GM18502 (cell line): ENCODE measurements around the gene RALGDS.
"Not testable (repeated sequence)": the region's sequence is repeated elsewhere in the genome, so short reads cannot be mapped to it uniquely, and the experiment has no call there.

ENCODE experiments used
- ATAC-seq: cut with Tn5 transposase; IDR thresholded peaks from one replicate; pipeline ENCODE4 v1.9.1; 2021; ENCODE audit warnings: mild to moderate bottlenecking; ENCODE audit not compliant: unreplicated experiment, poor library complexity

Gene RALGDS

DNA sequence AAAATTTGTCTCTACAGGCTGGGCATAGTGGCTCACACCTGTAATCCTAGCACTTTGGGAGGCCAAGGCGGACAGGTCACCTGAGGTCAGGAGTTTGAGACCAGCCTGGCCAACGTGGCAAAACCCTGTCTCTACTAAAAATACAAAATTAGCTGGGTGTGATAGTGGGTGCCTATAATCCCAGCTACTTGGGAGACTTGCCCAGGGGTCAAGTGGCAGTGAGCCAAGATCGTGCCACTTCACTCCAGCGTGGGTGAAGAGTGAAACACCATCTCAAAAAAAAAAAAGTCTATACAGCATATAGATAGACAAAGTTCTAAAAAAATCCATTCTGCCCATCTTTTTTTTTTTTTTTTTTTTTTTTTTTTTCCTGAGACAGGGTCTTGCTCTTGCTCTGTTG lies 26.7 kb downstream of the RALGDS start:
- ATAC-seq: not testable (repeated sequence)

DNA sequence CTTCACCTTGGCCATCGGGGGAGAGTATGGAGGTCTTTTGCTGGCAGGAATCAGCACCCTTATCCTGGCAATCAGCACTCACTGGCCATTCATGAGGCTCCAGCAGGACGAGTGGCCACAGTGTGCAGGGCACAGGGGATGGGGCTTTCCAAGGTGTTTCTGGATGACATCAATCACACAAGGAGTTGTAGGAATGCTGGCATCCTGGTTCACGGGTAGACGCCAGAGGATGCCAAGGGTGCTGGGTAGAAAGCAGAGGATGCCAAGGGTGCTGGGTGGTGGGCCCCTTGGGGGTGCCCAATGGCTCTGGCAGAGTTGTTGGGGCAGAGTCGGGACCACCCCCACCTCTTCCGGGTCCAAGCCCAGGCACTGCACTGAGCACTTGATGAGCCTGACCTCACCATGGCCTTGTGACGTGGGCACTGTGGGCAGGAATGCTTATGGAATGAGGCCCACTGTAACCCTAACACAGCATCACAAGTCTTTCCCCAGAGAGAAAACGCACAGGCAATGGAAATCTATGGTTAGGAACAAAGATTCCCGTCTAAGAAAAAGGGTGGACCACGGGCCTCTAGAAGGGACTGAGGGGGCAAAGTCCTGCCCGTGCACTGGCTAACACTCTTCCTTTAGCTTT lies 30.2 kb downstream of the RALGDS start:
- no peak for ATAC-seq

DNA sequence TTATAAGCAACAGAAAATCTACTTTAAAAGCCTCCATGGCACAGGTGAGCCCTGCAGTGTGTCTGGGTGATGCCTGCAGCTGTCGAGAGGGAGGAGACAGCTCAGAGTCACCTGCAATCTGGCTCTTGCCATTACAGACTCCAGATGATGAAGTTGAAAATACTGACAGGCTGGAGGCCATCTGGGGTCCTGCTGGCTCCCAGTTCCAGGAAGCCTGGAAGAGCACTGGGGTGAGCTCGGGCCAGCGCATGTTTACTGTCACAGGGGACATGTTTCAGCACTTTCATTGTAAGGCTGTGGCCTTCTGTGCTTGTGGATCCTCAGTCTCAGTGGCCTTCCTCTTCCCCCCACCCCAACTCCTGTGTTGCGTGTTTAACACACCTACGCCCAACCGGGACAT lies 30.9 kb downstream of the RALGDS start:
- no peak for ATAC-seq

DNA sequence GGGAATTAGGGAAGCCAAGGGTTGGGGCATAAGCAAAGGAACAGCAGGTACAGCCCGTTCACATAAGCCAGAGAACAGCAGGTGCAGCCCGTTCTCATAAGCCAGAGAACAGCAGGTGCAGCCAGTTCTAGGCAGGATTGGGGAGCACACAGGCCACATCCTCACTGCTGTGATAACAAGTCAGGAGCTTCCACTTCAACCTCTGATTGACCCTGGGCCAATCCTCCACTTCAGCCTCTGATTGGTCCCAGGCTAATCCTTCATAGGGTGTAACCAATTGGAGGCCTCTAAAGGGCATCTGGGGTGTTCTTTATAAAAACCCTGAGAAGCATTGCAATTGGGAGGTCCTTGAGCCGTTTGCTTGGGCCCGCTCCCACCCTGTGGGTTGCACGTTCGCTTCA lies 31.8 kb downstream of the RALGDS start:
- ATAC-seq: no peak

DNA sequence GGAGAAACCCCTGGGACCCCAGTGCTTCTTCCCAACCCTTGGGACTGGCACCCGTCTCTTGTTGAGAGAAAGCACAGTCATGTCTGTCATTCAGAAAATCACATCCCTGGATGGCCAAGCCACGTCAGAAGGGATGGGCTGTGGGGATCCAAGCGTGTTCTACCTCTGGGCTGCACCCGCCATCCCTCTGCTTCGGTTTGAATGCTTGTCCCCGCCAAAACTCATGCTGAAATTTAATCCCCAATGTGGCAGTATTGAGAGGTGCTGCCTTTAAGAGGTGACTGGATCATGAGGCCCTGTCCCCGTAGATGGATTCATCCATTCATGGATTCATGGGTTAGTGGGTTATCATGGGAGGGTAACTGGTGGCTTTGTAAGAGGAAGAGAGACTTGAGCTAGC lies 32.3 kb downstream of the RALGDS start:
- ATAC-seq: no peak

DNA sequence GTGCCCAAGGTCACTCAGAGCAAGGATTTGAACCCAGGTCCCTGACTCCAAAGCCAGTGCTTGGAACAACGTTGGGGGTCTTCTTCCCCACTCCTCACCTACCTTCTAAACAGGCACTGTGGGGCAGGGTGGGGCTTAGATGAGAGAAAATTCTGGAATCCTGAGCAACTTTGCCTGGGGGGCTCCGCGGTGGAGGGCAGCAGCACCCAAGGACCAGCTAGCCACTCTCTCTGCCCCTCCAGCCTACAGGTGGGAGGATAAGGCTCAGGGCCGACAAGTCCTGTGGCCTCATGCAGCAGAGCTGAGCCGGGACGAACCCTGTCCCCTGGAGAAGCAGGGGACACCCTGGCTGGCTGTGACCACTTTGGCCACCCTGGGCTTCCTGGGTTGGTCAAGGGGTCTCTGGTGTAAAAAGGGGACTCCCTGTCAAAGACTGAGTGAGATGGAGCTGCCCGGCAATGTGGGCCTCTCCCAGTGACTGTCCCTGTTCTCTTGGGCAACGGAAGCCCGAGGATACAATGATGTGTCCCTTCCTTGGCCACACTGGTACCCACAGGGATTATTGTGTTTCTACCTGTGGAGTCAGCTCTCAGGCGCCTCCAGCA lies 32.8 kb downstream of the RALGDS start:
- ATAC-seq: no peak

DNA sequence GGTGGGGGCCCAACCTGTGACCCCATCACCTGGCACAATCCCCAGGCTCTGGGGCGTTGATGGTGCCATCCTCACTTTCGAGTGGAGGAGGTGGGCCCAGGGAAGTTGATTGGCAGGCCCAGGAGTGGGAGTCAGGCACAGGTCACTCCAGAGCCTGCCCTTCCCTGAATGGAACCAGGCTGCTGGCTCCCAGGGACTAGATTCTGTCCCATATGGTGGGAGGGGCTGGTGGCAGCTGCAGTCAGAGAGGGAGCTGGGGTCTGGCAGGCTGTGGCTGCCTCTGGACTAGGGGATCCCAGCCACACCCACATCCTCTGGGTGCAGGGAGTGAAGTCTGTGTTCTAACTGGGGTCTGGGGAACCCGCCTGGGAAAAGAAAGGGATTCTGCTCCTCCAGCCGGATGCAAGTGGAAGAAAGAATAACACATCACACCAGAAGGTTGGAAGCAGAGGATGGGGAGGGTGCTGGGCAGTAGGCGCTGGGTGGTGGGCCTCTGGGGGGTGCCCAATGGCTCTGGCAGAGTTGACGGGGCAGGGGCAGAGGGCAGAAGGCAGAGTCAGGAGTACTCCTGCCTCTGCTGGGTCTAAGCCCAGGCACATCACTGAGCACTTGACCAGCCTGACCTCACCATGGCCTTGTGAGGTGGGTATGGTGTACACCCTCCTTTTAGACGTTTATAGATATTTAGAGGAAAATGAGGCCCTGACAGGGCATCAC lies 33.5 kb downstream of the RALGDS start:
- ATAC-seq: no peak

DNA sequence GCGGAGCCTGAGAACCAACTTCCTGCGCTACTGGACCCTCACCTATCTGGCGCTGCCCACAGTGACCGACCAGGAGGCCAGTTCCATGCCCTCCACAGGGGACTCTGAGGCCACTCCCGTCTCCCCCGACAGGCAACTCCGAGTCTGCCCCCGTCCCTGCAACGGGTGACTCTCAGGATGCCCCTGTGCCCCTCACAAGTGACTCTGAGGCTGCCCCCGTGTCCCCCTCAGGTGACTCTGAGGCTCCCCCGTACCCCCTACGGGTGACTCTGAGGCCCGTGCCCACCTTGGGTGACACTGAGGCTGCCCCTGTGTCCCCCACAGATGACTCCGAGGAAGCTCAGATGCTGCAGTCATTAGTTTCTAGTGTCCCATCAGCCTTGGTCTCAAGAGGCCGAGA lies 34.1 kb downstream of the RALGDS start:
- ATAC-seq: no peak

DNA sequence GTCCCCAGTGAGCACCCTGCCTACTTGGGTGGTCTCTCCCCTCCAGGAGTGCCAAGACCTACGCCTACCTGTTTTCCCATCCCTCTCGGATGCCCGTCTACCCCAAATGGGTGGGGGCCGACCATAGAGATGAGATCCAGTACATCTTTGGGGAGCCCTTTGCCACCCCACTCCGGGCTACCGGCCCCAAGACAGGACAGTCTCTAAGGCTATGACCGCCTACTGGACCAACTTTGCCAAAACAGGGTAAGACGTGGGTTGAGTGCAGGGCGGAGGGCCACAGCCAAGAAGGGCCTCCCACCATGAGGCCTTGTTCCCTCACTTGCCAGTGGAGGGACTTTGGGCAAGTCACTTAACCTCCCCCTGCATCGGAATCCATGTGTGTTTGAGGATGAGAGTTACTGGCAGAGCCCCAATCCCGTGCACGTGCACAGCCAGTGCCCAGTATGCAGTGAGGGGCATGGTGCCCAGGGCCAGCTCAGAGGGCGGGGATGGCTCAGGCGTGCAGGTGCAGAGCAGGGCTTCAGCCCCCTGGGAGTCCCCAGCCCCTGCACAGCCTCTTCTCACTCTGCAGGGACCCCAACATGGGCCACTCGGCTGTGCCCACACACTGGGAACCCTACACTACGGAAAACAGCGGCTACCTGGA lies 34.7 kb downstream of the RALGDS start:
- not testable (repeated sequence) for ATAC-seq

DNA sequence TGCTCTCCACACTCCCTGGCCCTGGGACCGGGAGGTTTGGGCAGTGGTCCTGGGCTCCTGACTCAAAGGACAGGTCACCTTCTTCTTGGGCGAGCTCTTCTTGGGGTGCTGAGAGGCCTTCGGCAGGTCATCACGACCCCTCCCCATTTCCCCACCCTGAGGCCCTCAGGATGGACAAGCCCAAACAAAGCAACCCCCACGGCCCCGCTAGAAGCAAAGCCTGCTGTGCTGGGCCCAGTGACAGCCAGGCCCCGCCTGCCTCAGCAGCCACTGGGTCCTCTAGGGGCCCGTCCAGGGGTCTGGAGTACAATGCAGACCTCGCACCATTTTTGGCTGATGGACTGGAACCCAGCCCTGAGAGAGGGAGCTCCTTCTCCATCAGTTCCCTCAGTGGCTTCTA lies 37.4 kb downstream of the RALGDS start:
- ATAC-seq: not testable (repeated sequence)

DNA sequence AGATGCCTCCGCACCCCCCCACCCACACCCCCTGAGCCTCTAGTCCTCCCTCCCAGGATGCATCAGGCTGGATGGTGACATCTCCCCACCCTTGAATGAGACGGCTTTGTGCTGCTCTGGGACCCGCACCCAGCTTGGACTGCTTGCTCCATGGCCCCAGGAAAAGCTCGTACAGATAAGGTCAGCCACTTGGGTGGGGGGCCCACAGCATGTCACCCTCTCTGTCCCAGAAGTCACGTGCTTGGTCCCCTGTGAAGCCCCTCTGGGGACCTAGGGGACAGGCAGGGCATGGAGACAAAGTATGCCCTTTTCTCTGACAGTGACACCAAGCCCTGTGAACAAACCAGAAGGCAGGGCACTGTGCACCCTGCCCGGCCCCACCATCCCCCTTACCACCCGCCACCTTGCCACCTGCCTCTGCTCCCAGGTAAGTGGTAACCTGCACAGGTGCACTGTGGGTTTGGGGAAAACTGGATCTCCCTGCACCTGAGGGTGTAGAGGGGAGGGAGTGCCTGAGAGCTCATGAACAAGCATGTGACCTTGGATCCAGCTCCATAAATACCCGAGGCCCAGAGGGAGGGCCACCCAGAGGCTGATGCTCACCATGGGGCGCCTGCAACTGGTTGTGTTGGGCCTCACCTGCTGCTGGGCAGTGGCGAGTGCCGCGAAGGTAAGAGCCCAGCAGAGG lies 38.9 kb downstream of the RALGDS start:
- ATAC-seq: not testable (repeated sequence)

DNA sequence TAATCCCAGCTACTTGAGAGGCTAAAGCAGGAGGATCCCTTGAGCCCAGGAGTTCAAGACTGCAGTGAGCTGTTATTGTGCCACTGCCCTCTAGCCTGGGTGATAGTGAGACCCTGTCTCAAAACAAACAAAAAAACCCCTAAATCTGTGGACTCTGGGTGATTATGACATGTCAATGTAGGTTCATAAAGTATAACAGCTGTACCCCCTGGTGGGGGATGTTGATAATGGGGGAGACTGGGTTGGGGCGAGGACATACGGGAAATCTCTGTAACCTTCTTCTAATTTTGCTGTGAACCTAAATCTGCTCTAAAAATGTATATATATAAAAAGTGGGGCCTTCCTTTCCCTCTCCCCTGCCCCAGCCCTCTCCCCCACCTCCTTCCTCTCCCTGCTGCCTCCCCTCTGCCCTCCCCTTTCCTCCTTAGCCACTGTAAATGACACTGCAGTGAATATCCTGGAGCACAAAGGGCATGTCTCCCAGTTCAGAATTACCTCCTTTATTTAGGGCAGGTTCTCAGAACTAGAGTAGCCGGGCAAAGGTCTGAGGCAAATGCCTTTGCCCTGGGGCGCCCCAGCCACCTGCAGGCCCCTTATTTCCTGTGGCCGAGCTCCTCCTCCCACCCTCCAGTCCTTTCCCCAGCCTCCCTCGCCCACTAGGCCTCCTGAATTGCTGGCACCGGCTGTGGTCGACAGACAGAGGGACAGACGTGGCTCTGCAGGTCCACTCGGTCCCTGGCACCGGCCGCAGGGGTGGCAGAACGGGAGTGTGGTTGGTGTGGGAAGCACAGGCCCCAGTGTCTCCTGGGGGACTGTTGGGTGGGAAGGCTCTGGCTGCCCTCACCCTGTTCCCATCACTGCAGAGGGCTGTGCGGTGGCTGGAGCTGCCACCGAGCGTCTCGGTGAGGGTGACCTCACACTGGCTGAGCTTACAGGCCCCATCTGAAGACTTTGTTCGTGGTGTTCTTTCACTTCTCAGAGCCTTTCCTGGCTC lies 40.0 kb downstream of the RALGDS start:
- not testable (repeated sequence) for ATAC-seq

DNA sequence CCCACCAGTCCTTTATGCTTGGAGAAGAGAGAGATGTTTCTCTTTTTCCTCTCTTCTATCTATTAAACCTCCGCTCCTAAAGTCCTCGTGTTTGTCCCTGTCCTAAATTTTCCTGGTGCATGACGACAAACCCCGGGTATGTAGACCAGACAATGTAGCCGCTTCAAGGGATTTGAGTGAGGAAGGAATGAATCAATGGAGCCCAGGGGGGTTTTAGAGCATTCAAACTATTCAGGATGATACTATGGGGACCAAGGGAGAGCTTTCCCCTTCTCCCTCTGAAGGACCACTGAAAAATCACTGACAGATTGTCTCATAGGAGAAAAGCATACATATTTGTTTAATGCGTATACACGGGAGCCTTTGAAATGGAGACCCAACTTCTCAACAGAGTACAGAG lies 40.9 kb downstream of the RALGDS start:
- no peak for ATAC-seq

DNA sequence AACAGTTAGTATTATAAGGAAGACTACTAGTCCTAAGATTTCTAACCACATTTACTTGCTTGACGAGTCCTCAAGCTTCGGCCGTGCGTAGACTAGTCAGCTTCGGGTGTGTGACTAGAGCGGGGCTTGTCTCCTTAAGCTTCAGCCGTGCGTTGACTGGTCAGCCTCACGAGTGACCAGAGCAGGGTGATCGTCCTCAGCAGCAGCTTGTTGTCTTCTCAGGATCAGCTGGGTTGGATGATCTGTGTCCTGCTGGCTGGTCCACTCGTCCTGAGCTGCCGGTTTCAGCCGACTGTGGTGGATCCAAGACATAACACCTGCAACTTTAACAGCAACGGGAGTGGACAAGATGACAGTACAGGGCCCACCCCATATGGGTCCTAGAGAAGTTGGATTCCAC lies 42.6 kb downstream of the RALGDS start:
- no peak for ATAC-seq

DNA sequence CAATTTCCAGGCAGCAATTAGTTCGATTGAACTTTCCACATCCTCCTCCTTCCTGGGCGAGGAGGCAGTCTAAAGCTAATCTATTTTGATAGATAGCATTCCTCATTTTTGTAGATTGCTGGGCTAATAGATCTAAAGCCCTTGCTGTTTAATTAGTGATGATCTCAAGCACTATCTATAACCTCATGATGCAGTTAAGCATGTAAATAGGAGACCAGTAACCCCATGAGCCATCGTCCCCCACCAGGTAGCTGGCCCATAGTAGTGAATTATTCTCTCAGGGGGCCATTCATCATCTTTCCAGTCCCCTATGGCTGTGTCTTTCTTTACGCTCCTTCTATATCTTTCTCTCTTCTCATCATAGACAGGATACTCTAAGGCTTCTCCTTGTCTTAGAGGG lies 44.3 kb downstream of the RALGDS start:
- no peak for ATAC-seq

DNA sequence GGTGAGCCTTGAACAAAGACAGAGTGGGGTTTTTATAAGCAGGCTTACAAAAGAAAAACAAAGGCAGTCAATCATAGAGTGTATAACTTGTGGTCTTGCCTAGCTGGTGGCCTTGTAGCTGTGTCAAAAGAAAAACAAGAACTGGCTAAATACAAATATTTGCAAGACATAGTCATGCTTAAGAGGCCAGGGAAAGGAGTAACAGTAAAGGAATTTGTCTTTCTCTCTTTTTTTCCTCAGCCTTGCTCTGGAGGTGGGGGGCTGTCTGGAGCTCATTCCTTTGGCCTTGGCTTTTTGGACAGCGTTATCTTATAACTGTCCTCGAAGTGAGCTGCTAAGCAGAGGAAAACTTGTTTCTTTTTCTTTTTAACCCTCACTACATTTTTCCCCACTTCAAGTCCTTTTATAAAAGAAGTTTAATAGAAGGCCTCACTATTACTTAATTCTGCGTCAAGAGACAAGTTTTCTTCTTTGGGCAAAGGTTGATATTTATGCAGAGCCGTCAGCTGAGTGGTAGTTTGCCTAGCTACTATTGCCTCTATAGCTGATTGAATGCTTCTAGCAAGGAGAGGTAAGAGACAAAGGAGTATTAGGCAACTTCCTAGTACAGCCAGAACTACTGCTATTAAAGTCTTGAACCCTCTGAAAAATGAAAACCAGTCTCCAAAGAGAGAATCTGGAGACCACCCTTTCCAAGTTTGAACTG lies 45.0 kb downstream of the RALGDS start:
- no peak for ATAC-seq

DNA sequence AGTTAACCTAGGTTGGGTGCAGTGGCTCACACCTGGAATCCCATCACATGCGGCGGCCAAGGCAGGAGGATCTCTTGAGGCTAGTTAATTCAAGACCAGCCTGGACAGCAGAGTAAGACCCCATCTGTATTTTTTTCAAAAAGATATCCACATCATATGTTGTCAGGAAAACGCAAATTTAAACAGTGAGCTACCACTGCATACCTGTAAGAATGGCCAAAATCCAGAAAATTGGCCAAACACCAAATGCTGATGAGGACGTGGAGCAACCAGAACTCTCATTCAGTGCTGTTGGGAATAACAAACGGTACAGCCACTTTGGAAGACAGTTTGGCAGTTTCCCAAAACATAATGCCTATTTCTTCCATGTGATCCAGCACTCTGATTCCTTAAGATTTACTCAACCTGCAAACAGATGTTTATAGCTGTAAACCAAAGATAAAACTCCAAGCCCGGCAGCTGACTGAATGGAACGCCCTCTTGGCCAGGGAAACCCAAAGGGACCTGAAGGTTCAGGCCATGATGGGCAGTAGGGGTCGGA lies 46.9 kb downstream of the RALGDS start:
- no peak for ATAC-seq

DNA sequence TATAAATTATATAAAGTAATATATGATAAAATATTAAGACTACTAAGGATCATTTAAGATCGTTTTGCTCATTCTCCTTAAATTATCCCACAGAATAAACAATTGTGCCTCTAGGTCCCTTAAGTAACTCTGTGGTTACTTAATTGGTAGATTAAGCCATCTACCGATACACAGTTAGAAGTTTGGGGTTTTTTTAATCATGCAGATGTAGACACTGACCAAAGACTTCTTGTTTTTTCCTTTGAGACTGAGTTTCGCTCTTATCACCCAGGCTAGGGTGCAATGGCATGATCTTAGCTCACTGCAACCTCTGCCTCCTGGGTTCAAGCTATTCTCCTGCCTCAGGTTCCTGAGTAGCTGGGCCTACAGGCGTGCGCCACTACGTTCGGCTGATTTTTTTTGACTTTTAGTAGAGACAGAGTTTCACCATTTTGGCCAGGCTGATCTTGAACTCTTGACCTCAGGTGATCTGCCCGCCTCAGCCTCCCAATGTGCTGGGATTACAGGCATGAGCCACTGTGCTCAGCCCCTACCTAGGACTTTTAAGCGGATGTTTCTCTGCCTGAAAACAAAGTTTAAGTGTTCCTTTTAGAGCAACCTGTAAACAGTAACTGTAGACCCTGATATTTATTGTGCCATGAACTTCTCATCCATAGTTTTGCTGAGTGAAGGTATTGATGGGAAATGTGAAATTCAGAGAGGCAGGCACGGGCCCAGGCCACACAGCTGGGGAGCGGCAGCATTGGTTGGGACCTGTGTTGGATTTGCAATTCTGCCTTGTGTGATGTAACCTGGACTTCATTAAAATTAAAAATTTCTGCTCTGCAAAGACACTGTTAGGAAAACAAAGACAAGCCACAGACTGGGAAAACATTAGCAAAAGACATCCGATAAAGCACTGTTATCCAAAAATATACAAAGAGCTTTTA lies 47.7 kb downstream of the RALGDS start:
- ATAC-seq: no peak
